ENCODE data around the gene MAP2K1. TPM values are rescaled to one million over a fixed set of nuclear protein-coding genes. Genes with fewer than 3 reads are reported as not detected.

The MAP2K1 gene
- total RNA-seq, 2 donors from 2014 or later, result 31.3 to 36.4 TPM

- no peak for TF ChIP-seq CTCF (IDR thresholded peaks at IDR 0.05)
- peaks cover 0 to 4% of the 10 kb centered on the region in 2 donors for H3K9me3 ChIP-seq
- no peaks in the 10 kb centered on the region for H3K36me3 ChIP-seq
- peaks cover 0 to 52% of the 10 kb centered on the region in 2 donors for H3K4me1 ChIP-seq
- H3K27me3 ChIP-seq, result no peaks in the 10 kb centered on the region
- no peak overlapping the region for H3K27ac ChIP-seq
- no peak for DNase-seq (ENCODE audit: low spot score)
- H3K4me3 ChIP-seq, result no peak overlapping the region
Measured at GRCh38 chr15:66412220-66412619, 25.5 kb downstream of the MAP2K1 start.

DNA sequence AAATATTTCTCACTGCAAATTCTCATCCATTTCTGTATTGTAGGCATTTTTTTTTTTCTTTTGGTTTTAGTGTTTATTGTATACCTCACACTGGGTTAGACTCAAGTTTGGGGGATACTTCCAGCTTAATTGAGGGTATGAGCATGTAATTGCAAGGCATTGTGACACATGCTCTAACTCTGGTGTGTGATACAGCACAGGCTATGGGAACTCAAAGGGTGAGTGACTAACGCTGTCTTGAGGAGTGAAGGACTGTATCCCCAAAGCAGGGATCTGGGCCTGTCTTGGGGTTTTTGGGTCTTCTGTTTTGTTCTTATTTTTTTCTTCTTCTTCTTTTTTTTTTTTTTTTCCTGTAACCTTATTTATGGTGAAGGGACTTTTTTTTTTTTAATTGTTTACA, 26.9 kb downstream of the MAP2K1 start:
- no peak overlapping the region for H3K27ac ChIP-seq
- H3K36me3 ChIP-seq, result no peaks in the 10 kb centered on the region
- H3K27me3 ChIP-seq, result no peaks in the 10 kb centered on the region
- H3K9me3 ChIP-seq, result peaks cover 0 to 4% of the 10 kb centered on the region in 2 donors
- H3K4me3 ChIP-seq, result no peak overlapping the region
- DNase-seq (ENCODE audit: low spot score), result no peak
- peaks cover 0 to 53% of the 10 kb centered on the region in 2 donors for H3K4me1 ChIP-seq
- no peak for TF ChIP-seq CTCF (IDR thresholded peaks at IDR 0.05)

- TF ChIP-seq CTCF (IDR thresholded peaks at IDR 0.05), result no peak
- no peak overlapping the region for H3K4me3 ChIP-seq
- H3K27me3 ChIP-seq, result no peaks in the 10 kb centered on the region
- DNase-seq (ENCODE audit: low spot score), result no peak
- H3K36me3 ChIP-seq, result no peaks in the 10 kb centered on the region
- H3K27ac ChIP-seq, result no peak overlapping the region
- H3K4me1 ChIP-seq, result peaks cover 0 to 37% of the 10 kb centered on the region in 2 donors
- H3K9me3 ChIP-seq, result peaks cover 0 to 4% of the 10 kb centered on the region in 2 donors
Measured at GRCh38 chr15:66415360-66415759, 28.6 kb downstream of the MAP2K1 start.

DNA sequence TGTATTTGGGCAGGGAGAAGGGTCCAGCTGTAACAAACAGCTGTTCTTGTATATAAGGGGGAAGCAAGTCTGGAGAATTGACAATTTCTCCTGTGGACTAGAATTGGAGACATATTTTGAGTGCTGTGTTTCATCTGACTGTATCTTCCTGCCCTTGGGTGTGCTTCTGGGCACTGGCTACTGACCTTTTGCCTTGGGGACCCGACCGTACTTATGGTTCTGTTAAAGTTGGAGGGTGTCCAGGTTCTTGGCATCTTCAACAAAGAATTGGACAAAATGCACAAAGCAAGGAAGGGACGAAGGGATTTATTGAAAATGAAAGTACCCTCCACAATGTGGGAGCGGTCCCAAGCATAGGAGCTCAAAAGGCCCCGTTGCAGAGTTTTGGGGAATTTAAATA, 31.0 kb downstream of the MAP2K1 start:
- no peak for DNase-seq (ENCODE audit: low spot score)
- peaks cover 0 to 4% of the 10 kb centered on the region in 2 donors for H3K9me3 ChIP-seq
- no peaks in the 10 kb centered on the region for H3K36me3 ChIP-seq
- no peak for TF ChIP-seq CTCF (IDR thresholded peaks at IDR 0.05)
- peak overlapping the region in 1 of 2 donors; percentile 18 for H3K4me3 ChIP-seq
- no peaks in the 10 kb centered on the region for H3K27me3 ChIP-seq
- H3K27ac ChIP-seq, result no peak overlapping the region
- peaks cover 0 to 28% of the 10 kb centered on the region in 2 donors for H3K4me1 ChIP-seq

DNA sequence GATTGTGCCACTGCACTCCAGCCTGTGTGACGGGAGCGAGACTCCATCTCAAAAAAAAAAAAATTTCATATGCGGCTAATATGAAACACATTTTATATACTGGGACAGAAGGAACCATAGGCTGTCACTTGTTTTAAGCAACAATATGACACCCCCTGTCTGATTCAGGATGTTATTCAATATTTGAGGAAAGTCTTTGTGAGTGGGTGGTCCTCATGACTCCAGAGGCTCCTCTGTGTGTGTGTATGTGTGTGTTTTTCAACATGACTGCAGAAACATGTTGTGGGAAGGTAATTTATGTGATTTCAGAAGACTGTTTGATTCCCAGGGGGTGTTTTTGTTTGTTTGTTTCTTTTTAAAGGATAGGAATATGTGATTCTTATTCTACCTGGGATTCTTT, 32.8 kb downstream of the MAP2K1 start:
- no peak for DNase-seq (ENCODE audit: low spot score)
- Histone ChIP-seq H3K9me3 (peaks cover 0 to 2% of the 10 kb centered on the region in 2 donors), H3K36me3 (no peaks in the 10 kb centered on the region), H3K4me3 (no peak overlapping the region), H3K27ac (no peak overlapping the region), H3K4me1 (peaks cover 0 to 28% of the 10 kb centered on the region in 2 donors), H3K27me3 (no peaks in the 10 kb centered on the region)
- TF ChIP-seq CTCF (IDR thresholded peaks at IDR 0.05), result no peak

- H3K36me3 ChIP-seq, result no peaks in the 10 kb centered on the region
- no peaks in the 10 kb centered on the region for H3K9me3 ChIP-seq
- DNase-seq (ENCODE audit: low spot score), result no peak
- no peak overlapping the region for H3K27ac ChIP-seq
- TF ChIP-seq CTCF (IDR thresholded peaks at IDR 0.05), result no peak
- H3K27me3 ChIP-seq, result no peaks in the 10 kb centered on the region
- H3K4me1 ChIP-seq, result peaks cover 0 to 8% of the 10 kb centered on the region in 2 donors
- H3K4me3 ChIP-seq, result no peak overlapping the region
Measured at GRCh38 chr15:66422347-66422746, 35.6 kb downstream of the MAP2K1 start.

Data from right atrium auricular region (tissue), 2 donors.